Stomach (tissue), 9 donors: ENCODE measurements around the gene GAD2. TPM values are rescaled to one million over a fixed set of nuclear protein-coding genes. Genes with fewer than 3 reads are reported as not detected.
A peak's percentile ranks its signal among the peaks of the same experiment; 100 is the strongest.
"Not testable (repeated sequence)": the region's sequence is repeated elsewhere in the genome, so short reads cannot be mapped to it uniquely, and the experiment has no call there.

Source experiments
- DNase-seq, 2 donors: peaks; one replicate each; pipeline versions ENCODE4 v3.0.0 to v3.0.0-alpha.2; 2013 to 2019
- H3K27ac ChIP-seq, 5 donors: fragments of 200-600 bp in 4 of 5; sonication (generic) in 4 of 5; one replicate each; pipeline ENCODE4 v1.5.1; 2013 to 2019; ENCODE audit warnings: mild to moderate bottlenecking in 1 of 5, moderate library complexity in 1 of 5
- H3K27me3 ChIP-seq, 3 donors: fragments of 200-600 bp; sonication (generic); one replicate each; pipeline ENCODE4 v1.5.1; 2017 to 2019; ENCODE audit warnings: mixed run types in 1 of 3
- H3K36me3 ChIP-seq, 4 donors: fragments of 200-600 bp; sonication (generic); 1 replicate in 3 of 4; 2 replicates in 1 of 4; pipeline ENCODE4 v1.5.1; 2016 to 2019
- H3K4me1 ChIP-seq, 4 donors: fragments of 200-600 bp; sonication (generic); one replicate each; pipeline ENCODE4 v1.5.1; 2016 to 2019
- H3K4me3 ChIP-seq, 4 donors: fragments of 200-600 bp; sonication (generic) in 3 of 4; one replicate each; pipeline ENCODE4 v1.5.1; 2016 to 2019; ENCODE audit warnings: mild to moderate bottlenecking in 1 of 4
- H3K9me3 ChIP-seq, 4 donors: fragments of 200-600 bp; sonication (generic); one replicate each; pipeline ENCODE4 v1.5.1; 2016 to 2019
- POLR2AphosphoS5 ChIP-seq, 3 donors: sonication (generic); formaldehyde crosslinking; IDR thresholded peaks; one replicate each; pipeline ENCODE4 v1.6.1; 2016; ENCODE audit warnings: antibody characterized with exemption in 3 of 3
- whole genome bisulfite sequencing, 5 donors: extraction: QIAGEN DNeasy Blood & Tissue Kit in 3 of 5; methylation state at CpG; one replicate each; pipeline versions ENCODE4 v1.1.5 to v1.1.7; 2013 to 2018; 5-methylcytosine and 5-hydroxymethylcytosine counted together
- intact Hi-C: fragments of 100-400 bp; cut with DNase I; formaldehyde crosslinking; loops from one replicate; pipeline ENCODE4 v1.15.1; 2023; ENCODE audit warnings: low total_unique reads
- polyA plus RNA-seq, 3 donors: library from polyadenylated mRNA; stranded (reverse); fragments of 200-250 nt; gene quantifications; one replicate each; pipeline ENCODE4 v1.2.3, GENCODE V29; 2013
- total RNA-seq, 5 donors: library from RNA; depleted of rRNA; stranded (reverse); fragments of >200 nt; gene quantifications; one replicate each; pipeline versions ENCODE4 v1.1.0 to v1.2.3, GENCODE V29; 2014 to 2016
- donor health status: healthy with polysubstance abuse.
- donor health status: Bipolar disorder and iron deficiency.
- donor health status: healthy.

GAD2 gene
- total and polyA plus RNA-seq, 8 donors: 0.15 to 1.1 (median 0.55) TPM; not detected in 4

- H3K27me3 ChIP-seq, H3K4me1 ChIP-seq, H3K4me3 ChIP-seq, intact Hi-C loops, H3K36me3 ChIP-seq, H3K9me3 ChIP-seq: not testable (repeated sequence)
- peak in 2 of 3 donors; percentile 58 for TF ChIP-seq POLR2AphosphoS5 (IDR thresholded peaks at IDR 0.05)
- 26 to 62% (median 42%) methylated on average over 9 of the region's 9 CpGs for WGBS, 5 donors
- H3K27ac ChIP-seq: peak overlapping the region; percentile 39 to 61 (median 46)
- peak; percentile 48 to 81 for DNase-seq
Measured at GRCh38 chr10:26348821-26349417, 132.3 kb downstream of the GAD2 start.

Other genes with a start within 250 kb of the GAD2 start
- 1 to 10 TPM in 4 of 5 donors, not detected in 1; 1.2 to 4.0 (median 2.3) TPM for gene APBB1IP, start 221.6 kb downstream of the GAD2 start, total RNA-seq
- 1 to 10 TPM; 3.1 to 4.7 (median 3.7) TPM for gene APBB1IP, start 221.6 kb downstream of the GAD2 start, polyA plus RNA-seq